Skeletal muscle satellite cell (primary cell): Measurements from ENCODE around the gene SLC18A3.
A peak's percentile ranks its signal among the peaks of the same experiment; 100 is the strongest.

ENCODE experiments used
- H3K27me3 ChIP-seq: 2 replicates; pipeline ENCODE4 v1.7.0; 2013; ENCODE audit warnings: low read length; ENCODE audit not compliant: control insufficient read depth, insufficient read depth
- H3K36me3 ChIP-seq: 2 replicates; pipeline ENCODE4 v1.7.0; 2013; ENCODE audit warnings: mild to moderate bottlenecking, control low read depth, low read length; ENCODE audit not compliant: insufficient read depth
- H3K4me1 ChIP-seq: 2 replicates; pipeline ENCODE4 v1.7.0; 2013; ENCODE audit warnings: low read length; ENCODE audit not compliant: control insufficient read depth, insufficient read depth
- H3K4me2 ChIP-seq: 2 replicates; pipeline ENCODE4 v1.7.0; 2013; ENCODE audit warnings: mild to moderate bottlenecking, low read length
- H3K4me3 ChIP-seq: 2 replicates; pipeline ENCODE4 v1.7.0; 2013; ENCODE audit warnings: low read length
- H3K9ac ChIP-seq: 2 replicates; pipeline ENCODE4 v1.7.0; 2013; ENCODE audit warnings: mild to moderate bottlenecking, low read depth, low read length, moderate library complexity
- H3K9me3 ChIP-seq: replicated peaks from 2 replicates; pipeline ENCODE4 v1.7.0; 2013; ENCODE audit warnings: mild to moderate bottlenecking, control low read depth, low read length

The SLC18A3 gene

GRCh38 chr10:49606981-49607535 is 3.1 kb upstream of the SLC18A3 start:
- no peak overlapping the region for H3K4me3 ChIP-seq

GRCh38 chr10:49608166-49609005 is 1.7 kb upstream of the SLC18A3 start:
- Histone ChIP-seq H3K36me3 (no peaks in the 10 kb centered on the region), H3K4me2 (no peak overlapping the region), H3K9ac (no peak overlapping the region), H3K9me3 (peaks cover 5% of the 10 kb centered on the region), H3K4me1 (no peaks in the 10 kb centered on the region), H3K4me3 (no peak overlapping the region), H3K27me3 (peaks cover 82% of the 10 kb centered on the region)

More at GRCh38 chr10:49606981-49607535, 3.1 kb upstream of the SLC18A3 start:
- no peaks in the 10 kb centered on the region for H3K4me1 ChIP-seq
- no peak overlapping the region for H3K9ac ChIP-seq
- peak overlapping the region; percentile 3 for H3K4me2 ChIP-seq
- H3K36me3 ChIP-seq = no peaks in the 10 kb centered on the region
- H3K27me3 ChIP-seq = peaks cover 82% of the 10 kb centered on the region
- peaks cover 5% of the 10 kb centered on the region for H3K9me3 ChIP-seq

GRCh38 chr10:49609006-49609282 is 1.2 kb upstream of the SLC18A3 start:
- Histone ChIP-seq H3K36me3 (no peaks in the 10 kb centered on the region), H3K9ac (no peak overlapping the region), H3K27me3 (peaks cover 82% of the 10 kb centered on the region), H3K9me3 (peaks cover 5% of the 10 kb centered on the region), H3K4me1 (no peaks in the 10 kb centered on the region), H3K4me3 (no peak overlapping the region), H3K4me2 (no peak overlapping the region)

GRCh38 chr10:49609283-49610113 is 612 bp upstream of the SLC18A3 start:
- Histone ChIP-seq H3K4me3 (no peak overlapping the region), H3K27me3 (peaks cover 83% of the 10 kb centered on the region), H3K9me3 (peaks cover 5% of the 10 kb centered on the region), H3K36me3 (no peaks in the 10 kb centered on the region), H3K9ac (no peak overlapping the region), H3K4me2 (no peak overlapping the region), H3K4me1 (no peaks in the 10 kb centered on the region)

- Histone ChIP-seq H3K4me2 (peak overlapping the region; percentile 65), H3K36me3 (no peaks in the 10 kb centered on the region), H3K4me1 (no peaks in the 10 kb centered on the region), H3K27me3 (peaks cover 84% of the 10 kb centered on the region), H3K9ac (no peak overlapping the region), H3K4me3 (no peak overlapping the region), H3K9me3 (peaks cover 5% of the 10 kb centered on the region)
Measured at GRCh38 chr10:49610458-49611165, 502 bp downstream of the SLC18A3 start.

GRCh38 chr10:49611166-49611815 is 1.2 kb downstream of the SLC18A3 start:
- H3K4me2 ChIP-seq = peak overlapping the region; percentile 65
- no peak overlapping the region for H3K9ac ChIP-seq
- no peaks in the 10 kb centered on the region for H3K36me3 ChIP-seq
- H3K27me3 ChIP-seq = peaks cover 89% of the 10 kb centered on the region
- no peak overlapping the region for H3K4me3 ChIP-seq
- no peaks in the 10 kb centered on the region for H3K4me1 ChIP-seq
- H3K9me3 ChIP-seq = peaks cover 5% of the 10 kb centered on the region

- Histone ChIP-seq H3K4me2 (no peak overlapping the region), H3K4me3 (no peak overlapping the region), H3K36me3 (no peaks in the 10 kb centered on the region), H3K9ac (no peak overlapping the region), H3K4me1 (no peaks in the 10 kb centered on the region), H3K27me3 (peaks cover 91% of the 10 kb centered on the region), H3K9me3 (peaks cover 5% of the 10 kb centered on the region)
Measured at GRCh38 chr10:49611816-49612512, 1.9 kb downstream of the SLC18A3 start.

GRCh38 chr10:49612513-49613164 is 2.5 kb downstream of the SLC18A3 start:
- Histone ChIP-seq H3K9ac (no peak overlapping the region), H3K4me2 (no peak overlapping the region), H3K9me3 (peaks cover 5% of the 10 kb centered on the region), H3K4me3 (no peak overlapping the region), H3K36me3 (no peaks in the 10 kb centered on the region), H3K27me3 (peaks cover 91% of the 10 kb centered on the region), H3K4me1 (no peaks in the 10 kb centered on the region)

- no peaks in the 10 kb centered on the region for H3K36me3 ChIP-seq
- H3K4me2 ChIP-seq = no peak overlapping the region
- peaks cover 5% of the 10 kb centered on the region for H3K9me3 ChIP-seq
- no peak overlapping the region for H3K9ac ChIP-seq
- H3K4me3 ChIP-seq = no peak overlapping the region
- H3K4me1 ChIP-seq = no peaks in the 10 kb centered on the region
- H3K27me3 ChIP-seq = peaks cover 92% of the 10 kb centered on the region
Measured at GRCh38 chr10:49613165-49613881, 3.2 kb downstream of the SLC18A3 start.

- Histone ChIP-seq H3K4me1 (no peaks in the 10 kb centered on the region), H3K36me3 (no peaks in the 10 kb centered on the region), H3K27me3 (peaks cover 92% of the 10 kb centered on the region), H3K9ac (no peak within 1 kb of the TSS), H3K9me3 (peaks cover 5% of the 10 kb centered on the region), H3K4me3 (no peak within 1 kb of the TSS), H3K4me2 (no peak within 1 kb of the TSS)
Measured at GRCh38 chr10:49613882-49614241, 3.8 kb downstream of the SLC18A3 start, which contains the start of gene CHAT. CHAT (plus strand) TSS chr10:49614037; CDS start chr10:49614190, 153 bp downstream.
